GM12891 (cell line): ENCODE data around the gene ZDHHC14.

ENCODE experiments used
- PAX5 ChIP-seq: IDR thresholded peaks from 2 replicates; pipeline ENCODE4 v1.6.1; 2011; ENCODE audit warnings: low read length, moderate library complexity, mild to moderate bottlenecking; ENCODE audit not compliant: insufficient read depth, severe bottlenecking
- POLR2A ChIP-seq: IDR thresholded peaks from 2 replicates; pipeline ENCODE4 v1.6.1; 2011; ENCODE audit warnings: low read depth, low read length, control low read depth
- POLR2AphosphoS5 ChIP-seq: IDR thresholded peaks from 2 replicates; pipeline ENCODE4 v1.6.1; 2011; ENCODE audit warnings: low read depth, low read length, control low read depth
- POU2F2 ChIP-seq: IDR thresholded peaks from 2 replicates; pipeline ENCODE4 v1.6.1; 2011; ENCODE audit warnings: low read depth, mild to moderate bottlenecking, control low read depth, low read length, moderate library complexity
- TAF1 ChIP-seq: IDR thresholded peaks from 2 replicates; pipeline ENCODE4 v1.6.1; 2011; ENCODE audit warnings: low read depth, low read length, control low read depth

DNA sequence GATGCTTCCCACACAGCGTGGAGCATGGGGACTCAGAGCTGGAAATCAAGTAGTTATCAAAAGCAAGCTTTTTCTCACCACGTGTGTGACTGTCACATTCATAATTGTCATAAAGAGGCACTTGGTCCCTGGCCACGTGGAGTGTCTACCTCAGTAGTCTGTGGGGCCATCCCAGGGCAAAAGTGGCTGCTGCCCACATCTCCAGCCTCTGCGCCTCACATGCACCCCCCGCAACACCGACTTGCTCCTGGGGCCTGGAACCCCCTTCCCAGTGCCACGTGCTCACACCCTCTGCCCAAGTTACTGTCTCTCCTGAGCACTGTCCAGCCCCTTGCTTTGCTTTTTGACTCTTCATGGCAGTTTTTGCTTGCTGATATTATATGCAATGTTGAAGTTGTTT is 308.9 kb downstream of the ZDHHC14 start:
- TF ChIP-seq TAF1 (no peak), POLR2A (no peak), POLR2AphosphoS5 (no peak), PAX5 (no peak), POU2F2 (no peak)
